K562 (cell line): ENCODE measurements around the gene LIMCH1. TPM values are rescaled to one million over a fixed set of nuclear protein-coding genes. Genes with fewer than 3 reads are reported as not detected.

ENCODE experiments used
- ATAC-seq: fragments of 200-7000 bp; cut with Tn5 transposase; 3 replicates; pipeline ENCODE4 v1.9.1; 2020; ENCODE audit warnings: moderate library complexity
- Bru-seq: library from RNA; stranded (reverse); fragments of 400-500 nt; gene quantifications from one replicate; lab custom pipeline; 2021; lab: Mats Ljungman, UMichigan
- BruChase-seq, 2 experiments: library from RNA; stranded (reverse); fragments of 400-500 nt; gene quantifications; one replicate each; lab custom pipeline; 2021; lab: Mats Ljungman, UMichigan
- BruUV-seq: library from RNA; stranded (reverse); fragments of 400-500 nt; replicated peaks from 2 replicates; lab custom pipeline; 2021; lab: Mats Ljungman, UMichigan
- CTCF ChIA-PET: fragments of 300-600 bp; formaldehyde crosslinking; extraction: SDS; loops from one replicate; lab custom pipeline; 2021; ENCODE audit warnings: low intra/inter-chr PET ratio; lab: Yijun Ruan, JAX
- POLR2A ChIA-PET: fragments of 300-600, 350-650 bp; sonication (Branson Sonifier 250); formaldehyde crosslinking; extraction: SDS; loops from one replicate; lab custom pipeline; 2021; ENCODE audit warnings: antibody characterized with exemption, inconsistent platforms; lab: Yijun Ruan, JAX
- DNase-seq, 4 experiments: peaks; one replicate each; pipeline versions ENCODE4 v3.0.0 to v3.0.0-alpha.2; 2011 to 2018; ENCODE audit warnings: low spot score in 3 of 4, mixed read lengths in 3 of 4; ENCODE audit errors: extremely low read depth in 1 of 4
- FAIRE-seq: peaks from 2 replicates; lab custom pipeline; 2011; peaks lifted over from hg19 to GRCh38; lab: Jason Lieb, UNC
- H2AFZ ChIP-seq: 2 replicates; pipeline ENCODE4 v1.6.0; 2011; ENCODE audit warnings: low read depth, low read length, control low read depth, inconsistent platforms
- H3K27ac ChIP-seq: fragments of 200-600 bp; 3 replicates; pipeline ENCODE4 v1.8.0; 2011; ENCODE audit warnings: low read depth, mild to moderate bottlenecking, control low read depth, inconsistent platforms, low read length, moderate library complexity, mixed read lengths; ENCODE audit errors: extremely low read depth
- H3K27me3 ChIP-seq, 2 experiments: fragments of 300-600 bp in 1 of 2; 2 replicates in 1 of 2; 3 replicates in 1 of 2; pipeline versions ENCODE4 v1.6.0 to v1.8.0; 2011; ENCODE audit warnings: inconsistent platforms in 2 of 2, low read length in 2 of 2, mild to moderate bottlenecking in 1 of 2, mixed read lengths in 1 of 2, moderate library complexity in 1 of 2; ENCODE audit not compliant: control insufficient read depth in 2 of 2, insufficient read depth in 2 of 2
- H3K36me3 ChIP-seq: fragments of 300-600 bp; 3 replicates; pipeline ENCODE4 v1.8.0; 2011; ENCODE audit warnings: mild to moderate bottlenecking, low read length, inconsistent platforms; ENCODE audit not compliant: control insufficient read depth, insufficient read depth
- H3K4me1 ChIP-seq, 2 experiments: fragments of 200-600 bp in 1 of 2; replicated peaks in 1 of 2; 2 replicates in 1 of 2; 3 replicates in 1 of 2; pipeline versions ENCODE4 v1.5.1 to v1.8.0; 2011; ENCODE audit warnings: inconsistent platforms in 2 of 2, low read length in 2 of 2, mild to moderate bottlenecking in 1 of 2, mixed read lengths in 1 of 2, moderate library complexity in 1 of 2; ENCODE audit not compliant: control insufficient read depth in 2 of 2, insufficient read depth in 2 of 2
- H3K4me2 ChIP-seq: 2 replicates; pipeline ENCODE4 v1.6.1; 2011; ENCODE audit warnings: low read length, control low read depth, inconsistent platforms, mixed read lengths; ENCODE audit not compliant: insufficient read depth
- H3K4me3 ChIP-seq: fragments of 200-600 bp; sonication (generic), shearing (Covaris generic); 2 replicates; pipeline ENCODE4 v1.5.1; 2016; ENCODE audit warnings: control low read depth, inconsistent platforms
- H3K79me2 ChIP-seq: fragments of 200-600 bp; 3 replicates; pipeline ENCODE4 v1.8.0; 2011; ENCODE audit warnings: low read length, inconsistent platforms; ENCODE audit not compliant: control insufficient read depth, insufficient read depth
- H3K9ac ChIP-seq, 2 experiments: 2 replicates each; pipeline versions ENCODE4 v1.6.0 to v1.6.1; 2011; ENCODE audit warnings: low read depth in 2 of 2, low read length in 2 of 2, control low read depth in 1 of 2, inconsistent platforms in 1 of 2, mild to moderate bottlenecking in 1 of 2, mixed read lengths in 1 of 2; ENCODE audit not compliant: insufficient read depth in 1 of 2
- H3K9me1 ChIP-seq: one replicate; pipeline ENCODE4 v1.6.0; 2011; ENCODE audit warnings: inconsistent platforms, mild to moderate bottlenecking, low read length, moderate library complexity; ENCODE audit not compliant: control insufficient read depth, insufficient read depth
- H3K9me3 ChIP-seq: replicated peaks from 2 replicates; pipeline ENCODE4 v1.5.1; 2011; ENCODE audit warnings: low read depth, low read length, inconsistent platforms; ENCODE audit not compliant: control insufficient read depth, insufficient read depth
- H4K20me1 ChIP-seq: replicated peaks from 2 replicates; pipeline ENCODE4 v1.6.1; 2011; ENCODE audit warnings: low read length, inconsistent platforms, mixed read lengths; ENCODE audit not compliant: control insufficient read depth, insufficient read depth
- CC2D1A ChIP-seq: fragments of 450-650 bp; IDR thresholded peaks from 2 replicates; pipeline ENCODE4 v1.6.1; 2017; ENCODE audit warnings: mild to moderate bottlenecking
- CHCHD3 ChIP-seq: fragments of 250-450 bp; sonication (Bioruptor Pico); IDR thresholded peaks from 2 replicates; pipeline ENCODE4 v2.1.2; 2022; ENCODE audit warnings: mild to moderate bottlenecking
- EGR1 ChIP-seq: fragments of 450-650 bp; conservative IDR thresholded peaks from 2 replicates; pipeline ENCODE4 v1.6.1; 2017; ENCODE audit warnings: mild to moderate bottlenecking
- ETV5 ChIP-seq: sonication (generic); formaldehyde crosslinking; IDR thresholded peaks from 2 replicates; pipeline ENCODE4 v1.4.0; 2020; ENCODE audit warnings: low read depth, mild to moderate bottlenecking, missing genetic modification reagents
- FOSL1 ChIP-seq: fragments of 200-800 bp; sonication (Bioruptor generic); conservative IDR thresholded peaks from 2 replicates; pipeline ENCODE4 v1.6.1; 2016; ENCODE audit warnings: missing genetic modification characterization, missing compliant biosample characterization
- FOXA1 ChIP-seq: fragments of 450-650 bp; IDR thresholded peaks from 2 replicates; pipeline ENCODE4 v1.6.1; 2016; ENCODE audit warnings: mild to moderate bottlenecking, borderline replicate concordance
- IRF9 ChIP-seq: fragments of 450-650 bp; IDR thresholded peaks from 2 replicates; pipeline ENCODE4 v1.6.1; 2016; ENCODE audit warnings: missing biosample characterization, missing genetic modification characterization
- NRF1 ChIP-seq, 2 experiments: fragments of 450-650 bp; IDR thresholded peaks in 1 of 2; conservative IDR thresholded peaks in 1 of 2; 2 replicates each; pipeline ENCODE4 v1.6.1; 2014; ENCODE audit warnings: mild to moderate bottlenecking in 2 of 2
- OTX1 ChIP-seq: fragments of 450-650 bp; formaldehyde crosslinking; IDR thresholded peaks from 2 replicates; pipeline ENCODE4 v1.4.0; 2022; ENCODE audit warnings: mild to moderate bottlenecking
- TAF9B ChIP-seq: fragments of 450-650 bp; IDR thresholded peaks from 2 replicates; pipeline ENCODE4 v1.6.1; 2018; ENCODE audit warnings: mild to moderate bottlenecking; ENCODE audit not compliant: partially characterized antibody
- THAP7 ChIP-seq: fragments of 250-450 bp; sonication (Bioruptor Pico); IDR thresholded peaks from 2 replicates; pipeline ENCODE4 v1.5.0; 2021
- ZNF134 ChIP-seq: fragments of 250-450 bp; sonication (Bioruptor Pico); conservative IDR thresholded peaks from 2 replicates; pipeline ENCODE4 v1.4.0; 2020
- ZNF311 ChIP-seq: fragments of 250-450 bp; sonication (Bioruptor Pico); IDR thresholded peaks from 2 replicates; pipeline ENCODE4 v1.4.0; 2020; ENCODE audit warnings: mild to moderate bottlenecking, moderate library complexity
- ZSCAN29 ChIP-seq: fragments of 450-650 bp; IDR thresholded peaks from 2 replicates; pipeline ENCODE4 v1.6.1; 2017
- WGBS: fragments of 100-300 bp; shearing (Covaris generic); methylation state at CpG from one replicate; pipeline ENCODE4 v1.1.6; 2016; ENCODE audit warnings: low coverage, mixed read lengths; ENCODE audit not compliant: insufficient coverage; ENCODE audit errors: missing lambda C conversion rate; 5-methylcytosine and 5-hydroxymethylcytosine counted together
- in situ Hi-C: fragments of 300-500 bp; cut with MboI; formaldehyde crosslinking; loops from 4 replicates; pipeline ENCODE4 v1.15.0; 2018; ENCODE audit warnings: inconsistent platforms, mixed read lengths
- intact Hi-C: fragments of 100-400 bp; cut with micrococcal nuclease; formaldehyde crosslinking; loops from 2 replicates; pipeline ENCODE4 v1.14.2; 2022
- long read RNA-seq, 3 experiments: library from polyadenylated mRNA in 2 of 3; library from RNA in 1 of 3; unstranded in 2 of 3; stranded (forward) in 1 of 3; transcript quantifications; one replicate each; pipeline ENCODE4 v2.0.0, GENCODE V29; 2019 to 2022
- polyA minus RNA-seq, 3 experiments: library from RNA; depleted of rRNA, polyadenylated mRNA; stranded (reverse); fragments of >200 nt; gene quantifications; 2 replicates each; pipeline ENCODE4 v1.2.3, GENCODE V29; 2011
- polyA plus RNA-seq, 8 experiments: library from polyadenylated mRNA; depleted of rRNA in 4 of 8; stranded (reverse) in 5 of 8; unstranded in 3 of 8; fragments of >200 nt; fragmentation: Nextera tagmentation in 2 of 8; fragmentation: Illumina TruSeq in 1 of 8; extraction: Ambion mirVana in 2 of 8; extraction: Trizol in 1 of 8; gene quantifications; 2 replicates each; pipeline versions ENCODE4 v1.2.1 to v1.2.3, GENCODE V29; 2011 to 2014; ENCODE audit warnings: inconsistent platforms in 1 of 8, missing spikeins in 1 of 8
- total RNA-seq, 7 experiments: library from RNA; depleted of rRNA in 6 of 7; stranded (reverse); fragments of >200 nt in 6 of 7; fragmentation: Illumina TruSeq in 2 of 7; extraction: Trizol in 2 of 7; gene quantifications; 2 replicates each; pipeline versions ENCODE4 v1.2.1 to v1.2.3, GENCODE V29; 2011 to 2021; ENCODE audit warnings: low replicate concordance in 1 of 7

Gene LIMCH1
- total RNA-seq (2011; cell fraction: chromatin; rRNA removed; ENCODE audit: low replicate concordance): not detected in 2 replicates
- total RNA-seq (2011; cell fraction: nucleolus; rRNA removed): not detected in 2 replicates
- total RNA-seq (2011; cell fraction: nucleoplasm; rRNA removed): not detected in 2 replicates
- total RNA-seq (2014; rRNA removed): not detected in 2 replicates
- not detected in 2 replicates for total RNA-seq (2014; rRNA removed; fragmentation: Illumina TruSeq; extraction: Trizol)
- total RNA-seq (2015; rRNA removed; fragmentation: Illumina TruSeq; extraction: Trizol): not detected in 2 replicates
- 0.18 and 0.35 TPM in 2 replicates for total RNA-seq (2021)
- not detected in 2 replicates for polyA plus RNA-seq (2011; rRNA removed)
- not detected in 2 replicates for polyA plus RNA-seq (2011; cell fraction: cytosol; rRNA removed)
- polyA plus RNA-seq (2011; cell fraction: nucleus; rRNA removed): not detected in 2 replicates
- 0.07 TPM in 1 of 2 replicates, not detected in the other for polyA plus RNA-seq (2012)
- polyA plus RNA-seq (2014; fragmentation: Illumina TruSeq; extraction: Trizol): not detected in 2 replicates
- not detected for polyA plus RNA-seq (2014; fragmentation: Nextera tagmentation; extraction: Ambion mirVana)
- polyA plus RNA-seq (2014; rRNA removed): not detected in 2 replicates
- not detected in 2 replicates for polyA minus RNA-seq (2011; rRNA and poly(A)+ RNA removed)
- polyA minus RNA-seq (2011; cell fraction: cytosol; rRNA and poly(A)+ RNA removed): 0.19 and 1.5 TPM in 2 replicates
- polyA minus RNA-seq (2011; cell fraction: nucleus; rRNA and poly(A)+ RNA removed): 0.11 TPM in 1 of 2 replicates, not detected in the other
- percentile 19 among the genes with signal in this experiment for Bru-seq, nascent RNA
- percentile 18 among the genes with signal in this experiment for BruChase-seq, experiment 1, labeled RNA remaining after a 2-hour chase
- percentile 20 among the genes with signal in this experiment for BruChase-seq, experiment 2, labeled RNA remaining after a 6-hour chase
- long read RNA-seq, experiment 1: 0 reads
- long read RNA-seq, experiment 2: 0 reads
- long read RNA-seq, experiment 3: 0 reads

GRCh38 chr4:41538017-41538733 lies at the start of gene LIMCH1:
LIMCH1 (plus strand) TSS chr4:41538157; CDS start chr4:41605996, 67,839 bp downstream.
- Histone ChIP-seq H3K4me1 (no peaks in the 10 kb centered on the region), H4K20me1 (no peaks in the 10 kb centered on the region), H3K79me2 (no peaks in the 10 kb centered on the region), H3K9me1 (no peaks in the 10 kb centered on the region), H3K9me3 (no peaks in the 10 kb centered on the region), H3K9ac (no peak within 1 kb of the TSS), H3K36me3 (no peaks in the 10 kb centered on the region), H3K4me3 (no peak within 1 kb of the TSS), H3K27me3 (peaks cover 0 to 6% of the 10 kb centered on the region in 2 experiments; a peak in 3 of 5 replicates), H3K27ac (no peak within 1 kb of the TSS), H3K4me2 (no peak within 1 kb of the TSS), H2AFZ (no peak within 1 kb of the TSS)
- no peak for DNase-seq
- no TSS peak for BruUV-seq
- WGBS: under 1% methylated on average over 9 of the region's 9 CpGs
- TF ChIP-seq ETV5 (CRISPR knock-in tag): no peak
- TF ChIP-seq ZNF134: no peak
- TF ChIP-seq NRF1 (conservative IDR thresholded peaks at IDR 0.05 in 1 of 2, IDR thresholded peaks at IDR 0.05 in 1 of 2): no peak
- TF ChIP-seq OTX1 (CRISPR knock-in tag): no peak
- TF ChIP-seq CC2D1A: no peak
- no peak for TF ChIP-seq THAP7 (CRISPR knock-in tag)
- TF ChIP-seq EGR1: no peak
- TF ChIP-seq CHCHD3: no peak
- no peak for TF ChIP-seq FOXA1
- TF ChIP-seq IRF9: no peak
- TF ChIP-seq TAF9B: no peak
- no peak for TF ChIP-seq ZSCAN29
- no peak for TF ChIP-seq FOSL1
- no peak for TF ChIP-seq ZNF311
- ATAC-seq: no peak
- ChIA-PET POLR2A (no interaction called here), CTCF (no interaction called here)
- intact Hi-C loops (no loop called here), in situ Hi-C loops (no loop called here)
- FAIRE-seq: no peak
